Lower leg skin (tissue), 4 donors: ENCODE data around the gene ELP4. TPM values are rescaled to one million over a fixed set of nuclear protein-coding genes. Genes with fewer than 3 reads are reported as not detected.

Source experiments
- DNase-seq, 2 donors: peaks; one replicate each; pipeline ENCODE4 v3.0.0-alpha.2; 2019; ENCODE audit warnings: low spot score in 2 of 2
- H3K4me3 ChIP-seq: fragments of 200-600 bp; sonication (generic); 2 replicates; pipeline ENCODE4 v1.5.1; 2017; ENCODE audit warnings: mild to moderate bottlenecking, low read depth; ENCODE audit not compliant: poor library complexity, severe bottlenecking
- POLR2A ChIP-seq, 2 donors: fragments of 450-650 bp; IDR thresholded peaks; one replicate each; pipeline ENCODE4 v1.6.1; 2016 to 2017; ENCODE audit warnings: antibody characterized with exemption in 2 of 2, mild to moderate bottlenecking in 1 of 2, moderate library complexity in 1 of 2
- WGBS, 2 donors: methylation state at CpG; one replicate each; pipeline ENCODE4 v1.1.5; 2018; 5-methylcytosine and 5-hydroxymethylcytosine counted together
- intact Hi-C: fragments of 100-400 bp; cut with DNase I; formaldehyde crosslinking; loops from one replicate; pipeline ENCODE4 v1.15.0; 2023; ENCODE audit warnings: low total_unique reads
- total RNA-seq, 4 donors: library from RNA; depleted of rRNA; stranded (reverse); fragments of >200 nt; gene quantifications; one replicate each; pipeline ENCODE4 v1.1.0, GENCODE V29; 2016
- TF ChIP-seq, protein P1 (sequence below), 3 donors: fragments of 450-650 bp; IDR thresholded peaks; one replicate each; pipeline ENCODE4 v1.5.1; 2016; ENCODE audit warnings: antibody characterized with exemption in 3 of 3, mild to moderate bottlenecking in 3 of 3, moderate library complexity in 2 of 3

Gene ELP4
- total RNA-seq, 4 donors from 2014 or later, result 20.6 to 23.3 (median 22.2) TPM

- 22 to 26% methylated on average over 48 to 52 of the region's 55 CpGs for WGBS, 2 donors
- intact Hi-C loops, result loop anchor here (5.0 kb wide), 1 partner anchor 1633 kb away; no protein-coding TSS in a partner anchor
- peak in 1 of 2 donors; percentile 85 for DNase-seq
Measured at GRCh38 chr11:31819621-31820437, 310.3 kb downstream of the ELP4 start.

DNA sequence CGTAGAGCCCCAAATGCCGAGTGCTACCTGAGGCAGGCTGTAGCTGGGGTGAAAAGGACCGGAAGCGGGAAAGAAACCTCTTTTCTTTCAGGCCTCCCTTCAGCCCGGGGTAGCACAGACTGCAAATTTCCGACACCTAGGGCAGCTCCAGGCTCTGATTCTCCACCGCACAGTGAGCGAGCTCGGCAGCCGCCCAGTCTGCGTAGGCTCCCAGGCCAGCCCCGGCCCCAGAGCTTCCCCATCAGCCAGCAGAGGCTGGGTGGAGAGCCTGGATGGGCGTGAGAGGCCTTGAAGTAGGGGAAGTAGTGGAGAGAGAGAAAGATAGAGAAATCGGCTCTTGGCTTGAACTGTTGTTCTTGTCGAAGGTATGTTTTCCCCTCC lies 310.9 kb downstream of the ELP4 start:
- intact Hi-C loops, result no loop called here
- no peak overlapping the region for H3K4me3 ChIP-seq
- DNase-seq, result peak in 1 of 2 donors; percentile 76
- TF ChIP-seq, protein P1, sequence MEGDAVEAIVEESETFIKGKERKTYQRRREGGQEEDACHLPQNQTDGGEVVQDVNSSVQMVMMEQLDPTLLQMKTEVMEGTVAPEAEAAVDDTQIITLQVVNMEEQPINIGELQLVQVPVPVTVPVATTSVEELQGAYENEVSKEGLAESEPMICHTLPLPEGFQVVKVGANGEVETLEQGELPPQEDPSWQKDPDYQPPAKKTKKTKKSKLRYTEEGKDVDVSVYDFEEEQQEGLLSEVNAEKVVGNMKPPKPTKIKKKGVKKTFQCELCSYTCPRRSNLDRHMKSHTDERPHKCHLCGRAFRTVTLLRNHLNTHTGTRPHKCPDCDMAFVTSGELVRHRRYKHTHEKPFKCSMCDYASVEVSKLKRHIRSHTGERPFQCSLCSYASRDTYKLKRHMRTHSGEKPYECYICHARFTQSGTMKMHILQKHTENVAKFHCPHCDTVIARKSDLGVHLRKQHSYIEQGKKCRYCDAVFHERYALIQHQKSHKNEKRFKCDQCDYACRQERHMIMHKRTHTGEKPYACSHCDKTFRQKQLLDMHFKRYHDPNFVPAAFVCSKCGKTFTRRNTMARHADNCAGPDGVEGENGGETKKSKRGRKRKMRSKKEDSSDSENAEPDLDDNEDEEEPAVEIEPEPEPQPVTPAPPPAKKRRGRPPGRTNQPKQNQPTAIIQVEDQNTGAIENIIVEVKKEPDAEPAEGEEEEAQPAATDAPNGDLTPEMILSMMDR (IDR thresholded peaks at IDR 0.05), result no peak
- 8 to 17% methylated on average over 14 to 15 of the region's 15 CpGs for WGBS, 2 donors

More at GRCh38 chr11:31819621-31820437, 310.3 kb downstream of the ELP4 start:
- TF ChIP-seq POLR2A (IDR thresholded peaks at IDR 0.05), result no peak
- TF ChIP-seq, protein P1 (IDR thresholded peaks at IDR 0.05), result no peak
- no peak overlapping the region for H3K4me3 ChIP-seq

- no peak overlapping the region for H3K4me3 ChIP-seq
- intact Hi-C loops, result no loop called here
- DNase-seq, result no peak
- 15 to 26% methylated on average over 5 of the region's 5 CpGs for WGBS, 2 donors
- TF ChIP-seq POLR2A (IDR thresholded peaks at IDR 0.05), result no peak
- TF ChIP-seq, protein P1 (IDR thresholded peaks at IDR 0.05), result no peak
Measured at GRCh38 chr11:31821235-31821764, 311.7 kb downstream of the ELP4 start.

DNA sequence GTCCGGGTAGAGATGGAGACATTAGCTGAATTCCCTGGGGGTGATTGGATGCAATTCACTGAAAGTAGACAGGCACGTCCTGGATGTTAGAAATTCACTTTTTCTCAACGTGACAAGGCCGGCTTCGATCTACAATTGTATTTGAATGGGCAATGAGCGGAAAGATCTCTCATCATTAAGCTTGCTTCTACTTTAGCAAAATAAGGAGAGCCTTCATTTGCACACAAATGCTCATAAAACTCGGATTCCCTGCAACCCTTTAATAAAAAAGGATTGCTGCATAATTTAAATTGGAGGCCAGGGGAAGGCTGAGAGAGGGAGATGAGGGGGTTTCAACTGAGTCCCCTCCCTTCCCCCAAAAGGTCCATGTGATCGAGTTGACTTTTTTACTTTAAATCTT lies 312.2 kb downstream of the ELP4 start:
- no peak overlapping the region for H3K4me3 ChIP-seq
- no peak for TF ChIP-seq POLR2A (IDR thresholded peaks at IDR 0.05)
- TF ChIP-seq, protein P1 (IDR thresholded peaks at IDR 0.05), result no peak
- no peak for DNase-seq
- WGBS, 2 donors, result 20 to 30% methylated on average over 8 of the region's 8 CpGs
- intact Hi-C loops, result no loop called here

DNA sequence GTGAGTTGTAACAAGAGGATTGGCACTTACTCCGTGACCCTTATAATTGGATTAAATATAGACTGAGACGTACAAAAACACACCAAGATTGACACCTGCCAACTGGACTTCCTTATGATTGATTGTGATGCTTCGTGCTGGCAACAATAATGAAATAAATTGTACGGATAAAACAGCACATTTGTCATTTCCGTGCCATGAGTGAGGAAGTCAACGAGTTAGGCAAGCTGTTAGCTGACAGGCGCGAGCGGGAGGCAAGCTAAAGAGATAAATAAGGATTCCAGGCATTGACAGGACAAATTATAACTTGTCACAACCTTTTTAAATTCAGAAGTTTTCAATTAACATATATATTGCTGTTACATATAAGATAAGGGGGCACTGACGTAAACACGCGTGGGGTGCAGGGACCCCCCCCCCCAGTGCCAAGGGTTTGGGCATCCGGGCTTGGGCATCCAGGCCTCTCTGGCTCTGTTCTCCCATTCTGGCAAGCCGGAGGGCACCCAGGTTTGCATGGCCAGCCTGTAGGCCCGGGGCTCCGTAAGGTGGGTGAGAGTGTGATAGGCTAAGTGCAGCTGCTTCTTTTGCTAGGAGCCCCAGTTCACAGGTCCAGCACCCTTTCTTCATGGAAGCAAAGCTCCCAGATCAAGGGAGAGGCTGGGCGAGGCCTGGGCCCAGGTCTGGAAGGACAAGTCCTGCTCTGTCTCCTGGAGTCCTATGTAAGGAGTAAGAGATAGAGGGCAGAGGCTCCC lies 312.8 kb downstream of the ELP4 start:
- no peak for DNase-seq
- WGBS, 2 donors, result 49 to 52% methylated on average over 17 of the region's 17 CpGs
- H3K4me3 ChIP-seq, result no peak overlapping the region
- intact Hi-C loops, result no loop called here
- TF ChIP-seq, protein P1 (IDR thresholded peaks at IDR 0.05), result no peak
- TF ChIP-seq POLR2A (IDR thresholded peaks at IDR 0.05), result no peak
